HL-60 (cell line): ENCODE data around the gene AKNA.

ENCODE experiments used
- DNase-seq, 2 experiments: peaks; one replicate each; pipeline ENCODE4 v3.0.0-alpha.2; 2010 to 2020; ENCODE audit warnings: low read depth in 1 of 2, low spot score in 1 of 2
- H3K27ac ChIP-seq: fragments of 250-450 bp; sonication (Bioruptor Pico); replicated peaks from 2 replicates; pipeline ENCODE4 v1.5.1; 2020; ENCODE audit warnings: mild to moderate bottlenecking, moderate library complexity
- H3K27me3 ChIP-seq: fragments of 250-450 bp; sonication (Bioruptor Pico); 2 replicates; pipeline ENCODE4 v1.5.1; 2021; ENCODE audit warnings: mild to moderate bottlenecking, moderate library complexity; ENCODE audit not compliant: insufficient read depth, poor library complexity, severe bottlenecking
- H3K4me3 ChIP-seq: replicated peaks from 2 replicates; pipeline ENCODE4 v1.5.1; 2011; ENCODE audit warnings: mild to moderate bottlenecking, control low read depth, low read length; ENCODE audit not compliant: insufficient read depth
- GABPA ChIP-seq: IDR thresholded peaks from 2 replicates; pipeline ENCODE4 v1.6.1; 2012; ENCODE audit warnings: low read depth
- POLR2AphosphoS5 ChIP-seq: IDR thresholded peaks from 2 replicates; pipeline ENCODE4 v1.6.1; 2012; ENCODE audit warnings: low read depth
- REST ChIP-seq: IDR thresholded peaks from 2 replicates; pipeline ENCODE4 v1.6.1; 2012; ENCODE audit warnings: low read depth; ENCODE audit not compliant: insufficient replicate concordance
- SPI1 ChIP-seq: IDR thresholded peaks from 2 replicates; pipeline ENCODE4 v1.6.1; 2012; ENCODE audit warnings: low read depth, mild to moderate bottlenecking, borderline replicate concordance
- TF ChIP-seq, protein P1 (sequence below): IDR thresholded peaks from one replicate; pipeline ENCODE4 v1.5.1; 2011; ENCODE audit warnings: low read length, control low read depth, inconsistent platforms; ENCODE audit not compliant: insufficient read depth

Gene AKNA

GRCh38 chr9:114405294-114406034 is 17.7 kb upstream of the AKNA start:
- Histone ChIP-seq H3K27ac (no peak overlapping the region), H3K27me3 (no peaks in the 10 kb centered on the region), H3K4me3 (no peak overlapping the region)
- TF ChIP-seq POLR2AphosphoS5, result no peak
- TF ChIP-seq, protein P1, sequence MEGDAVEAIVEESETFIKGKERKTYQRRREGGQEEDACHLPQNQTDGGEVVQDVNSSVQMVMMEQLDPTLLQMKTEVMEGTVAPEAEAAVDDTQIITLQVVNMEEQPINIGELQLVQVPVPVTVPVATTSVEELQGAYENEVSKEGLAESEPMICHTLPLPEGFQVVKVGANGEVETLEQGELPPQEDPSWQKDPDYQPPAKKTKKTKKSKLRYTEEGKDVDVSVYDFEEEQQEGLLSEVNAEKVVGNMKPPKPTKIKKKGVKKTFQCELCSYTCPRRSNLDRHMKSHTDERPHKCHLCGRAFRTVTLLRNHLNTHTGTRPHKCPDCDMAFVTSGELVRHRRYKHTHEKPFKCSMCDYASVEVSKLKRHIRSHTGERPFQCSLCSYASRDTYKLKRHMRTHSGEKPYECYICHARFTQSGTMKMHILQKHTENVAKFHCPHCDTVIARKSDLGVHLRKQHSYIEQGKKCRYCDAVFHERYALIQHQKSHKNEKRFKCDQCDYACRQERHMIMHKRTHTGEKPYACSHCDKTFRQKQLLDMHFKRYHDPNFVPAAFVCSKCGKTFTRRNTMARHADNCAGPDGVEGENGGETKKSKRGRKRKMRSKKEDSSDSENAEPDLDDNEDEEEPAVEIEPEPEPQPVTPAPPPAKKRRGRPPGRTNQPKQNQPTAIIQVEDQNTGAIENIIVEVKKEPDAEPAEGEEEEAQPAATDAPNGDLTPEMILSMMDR, result peak; percentile 88
- DNase-seq, result peak in 1 of 2 experiments; percentile 75

DNA sequence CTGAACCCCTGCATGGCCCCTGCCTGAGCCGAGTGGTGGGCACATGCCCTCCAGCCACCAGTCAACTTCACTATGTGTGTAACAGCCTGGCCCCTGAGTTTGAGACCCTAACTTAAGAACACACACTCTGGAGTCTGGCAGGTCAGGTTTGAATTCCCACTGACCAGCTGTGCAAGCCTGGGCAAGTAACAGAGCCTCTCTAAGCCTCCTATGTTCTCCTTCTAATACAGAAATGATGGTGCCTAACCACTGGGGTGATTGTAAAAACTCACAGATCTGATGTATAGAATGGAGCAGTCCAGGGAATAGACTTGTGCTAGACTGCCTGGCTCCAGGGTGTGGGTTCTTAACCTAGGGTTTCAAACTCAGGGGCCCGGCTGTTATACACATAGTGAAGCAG is 16.7 kb upstream of the AKNA start:
- no peak overlapping the region for H3K4me3 ChIP-seq
- H3K27ac ChIP-seq, result no peak overlapping the region
- H3K27me3 ChIP-seq, result no peaks in the 10 kb centered on the region
- TF ChIP-seq SPI1, result no peak
- TF ChIP-seq, protein P1, result no peak
- TF ChIP-seq REST, result no peak
- TF ChIP-seq POLR2AphosphoS5, result no peak
- no peak for TF ChIP-seq GABPA
- no peak for DNase-seq

DNA sequence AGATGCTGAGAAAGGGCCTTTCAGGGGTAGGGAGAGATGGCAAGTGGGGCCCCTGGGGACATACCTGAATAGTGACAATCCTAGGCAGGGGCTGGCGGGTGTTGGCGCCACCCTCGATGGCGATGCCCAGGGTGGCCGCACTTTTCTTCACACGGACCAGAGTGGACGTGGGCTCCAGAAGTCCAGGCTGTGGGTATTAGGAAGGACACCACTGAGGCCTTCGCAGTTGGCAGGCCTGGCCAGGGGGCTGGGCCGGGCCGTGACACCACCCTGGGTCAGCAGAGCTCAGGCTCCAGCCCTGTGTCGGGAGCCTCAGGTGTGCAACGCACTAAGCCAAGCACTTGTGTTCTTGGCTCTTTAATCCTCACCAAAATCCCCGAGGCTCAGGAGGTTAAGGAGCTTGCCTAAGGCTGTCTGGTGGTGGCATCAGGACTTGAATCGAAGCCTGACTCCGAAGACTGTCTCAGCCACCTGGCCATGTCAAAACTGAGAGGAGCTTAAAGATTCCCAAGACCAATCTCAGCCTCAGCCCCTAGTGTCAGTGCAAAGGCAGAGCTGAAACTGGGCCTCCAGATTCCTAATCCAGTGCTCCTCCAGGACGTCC is 15.5 kb upstream of the AKNA start:
- no peaks in the 10 kb centered on the region for H3K27me3 ChIP-seq
- no peak overlapping the region for H3K4me3 ChIP-seq
- H3K27ac ChIP-seq, result no peak overlapping the region
- no peak for DNase-seq
- no peak for TF ChIP-seq GABPA
- TF ChIP-seq SPI1, result no peak
- TF ChIP-seq POLR2AphosphoS5, result no peak
- no peak for TF ChIP-seq REST
- TF ChIP-seq, protein P1, result no peak

- TF ChIP-seq SPI1 (no peak), POLR2AphosphoS5 (no peak), REST (no peak)
- no peak overlapping the region for H3K27ac ChIP-seq
- no peak overlapping the region for H3K4me3 ChIP-seq
- H3K27me3 ChIP-seq, result no peaks in the 10 kb centered on the region
- no peak for DNase-seq
Measured at GRCh38 chr9:114401344-114401743, 13.6 kb upstream of the AKNA start.
